Esophagus muscularis mucosa (tissue), 4 donors: ENCODE results near the gene DHTKD1. TPM values are rescaled to one million over a fixed set of nuclear protein-coding genes. Genes with fewer than 3 reads are reported as not detected.
"Not testable (repeated sequence)": the region's sequence is repeated elsewhere in the genome, so short reads cannot be mapped to it uniquely, and the experiment has no call there.

Source experiments
- DNase-seq: peaks from one replicate; pipeline ENCODE4 v3.0.0-alpha.2; 2017; ENCODE audit errors: extremely low spot score
- H3K27ac ChIP-seq, 4 donors: fragments of 200-600 bp; sonication (generic); replicated peaks in 1 of 4; 1 replicate in 3 of 4; 2 replicates in 1 of 4; pipeline ENCODE4 v1.5.1; 2016 to 2019; ENCODE audit warnings: mild to moderate bottlenecking in 1 of 4
- H3K27me3 ChIP-seq, 4 donors: fragments of 200-600 bp; sonication (generic); one replicate each; pipeline versions ENCODE4 v1.5.1 to v1.6.0; 2016 to 2019
- H3K36me3 ChIP-seq, 4 donors: fragments of 200-600 bp; sonication (generic); one replicate each; pipeline ENCODE4 v1.5.1; 2016 to 2019
- H3K4me1 ChIP-seq, 4 donors: fragments of 200-600 bp; sonication (generic); one replicate each; pipeline ENCODE4 v1.5.1; 2016 to 2019
- H3K4me3 ChIP-seq, 4 donors: fragments of 200-600 bp; sonication (generic); 1 replicate in 2 of 4; 2 replicates in 2 of 4; pipeline ENCODE4 v1.5.1; 2016 to 2019; ENCODE audit warnings: mild to moderate bottlenecking in 4 of 4, moderate library complexity in 1 of 4
- H3K9me3 ChIP-seq, 4 donors: fragments of 200-600 bp; sonication (generic); 1 replicate in 3 of 4; 2 replicates in 1 of 4; pipeline ENCODE4 v1.5.1; 2016 to 2019
- EP300 ChIP-seq: sonication (generic); formaldehyde crosslinking; IDR thresholded peaks from one replicate; pipeline ENCODE4 v1.6.1; 2017; ENCODE audit warnings: antibody characterized with exemption
- POLR2A ChIP-seq: fragments of 450-650 bp; IDR thresholded peaks from one replicate; pipeline ENCODE4 v1.6.1; 2017; ENCODE audit warnings: antibody characterized with exemption, moderate library complexity, mild to moderate bottlenecking, low read depth
- POLR2AphosphoS5 ChIP-seq, 2 donors: sonication (generic); formaldehyde crosslinking; IDR thresholded peaks; one replicate each; pipeline ENCODE4 v1.6.1; 2017; ENCODE audit warnings: antibody characterized with exemption in 2 of 2
- WGBS: methylation state at CpG from one replicate; pipeline ENCODE4 v1.1.5; 2018; 5-methylcytosine and 5-hydroxymethylcytosine counted together
- intact Hi-C: fragments of 100-400 bp; cut with DNase I; formaldehyde crosslinking; loops from one replicate; pipeline ENCODE4 v1.15.1; 2023
- total RNA-seq, 4 donors: library from RNA; depleted of rRNA; stranded (reverse); fragments of >200 nt; gene quantifications; one replicate each; pipeline versions ENCODE4 v1.1.0 to v1.2.1, GENCODE V29; 2016
- TF ChIP-seq, protein P1 (sequence below), 3 experiments: fragments of 200-600 bp in 2 of 3; fragments of 450-650 bp in 1 of 3; sonication (generic) in 2 of 3; IDR thresholded peaks; one replicate each; pipeline ENCODE4 v1.5.1; 2017 to 2019; ENCODE audit warnings: antibody characterized with exemption in 3 of 3, mild to moderate bottlenecking in 2 of 3, moderate library complexity in 1 of 3

The DHTKD1 gene
- total RNA-seq, 4 donors from 2014 or later = 19.2 to 44.4 (median 24.2) TPM

DNA sequence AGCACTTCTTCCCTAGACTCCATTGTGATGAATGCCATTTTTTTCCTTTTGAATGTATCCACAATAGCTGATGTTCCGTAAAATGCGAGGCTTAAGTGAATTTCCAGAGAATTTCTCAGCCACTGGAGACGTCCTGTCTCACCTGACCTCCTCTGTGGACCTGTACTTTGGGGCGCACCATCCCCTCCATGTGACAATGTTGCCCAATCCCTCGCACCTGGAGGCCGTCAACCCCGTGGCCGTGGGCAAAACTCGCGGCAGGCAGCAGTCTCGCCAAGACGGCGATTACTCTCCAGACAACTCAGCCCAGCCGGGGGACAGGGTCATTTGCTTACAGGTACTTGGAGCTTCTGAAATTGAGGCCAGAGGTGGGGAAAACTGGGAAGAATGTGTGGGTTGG, 20.2 kb downstream of the DHTKD1 start:
- intact Hi-C loops = no loop called here
- TF ChIP-seq POLR2A (no peak), EP300 (no peak), POLR2AphosphoS5 (IDR thresholded peaks at IDR 0.05) (no peak)
- TF ChIP-seq, protein P1, sequence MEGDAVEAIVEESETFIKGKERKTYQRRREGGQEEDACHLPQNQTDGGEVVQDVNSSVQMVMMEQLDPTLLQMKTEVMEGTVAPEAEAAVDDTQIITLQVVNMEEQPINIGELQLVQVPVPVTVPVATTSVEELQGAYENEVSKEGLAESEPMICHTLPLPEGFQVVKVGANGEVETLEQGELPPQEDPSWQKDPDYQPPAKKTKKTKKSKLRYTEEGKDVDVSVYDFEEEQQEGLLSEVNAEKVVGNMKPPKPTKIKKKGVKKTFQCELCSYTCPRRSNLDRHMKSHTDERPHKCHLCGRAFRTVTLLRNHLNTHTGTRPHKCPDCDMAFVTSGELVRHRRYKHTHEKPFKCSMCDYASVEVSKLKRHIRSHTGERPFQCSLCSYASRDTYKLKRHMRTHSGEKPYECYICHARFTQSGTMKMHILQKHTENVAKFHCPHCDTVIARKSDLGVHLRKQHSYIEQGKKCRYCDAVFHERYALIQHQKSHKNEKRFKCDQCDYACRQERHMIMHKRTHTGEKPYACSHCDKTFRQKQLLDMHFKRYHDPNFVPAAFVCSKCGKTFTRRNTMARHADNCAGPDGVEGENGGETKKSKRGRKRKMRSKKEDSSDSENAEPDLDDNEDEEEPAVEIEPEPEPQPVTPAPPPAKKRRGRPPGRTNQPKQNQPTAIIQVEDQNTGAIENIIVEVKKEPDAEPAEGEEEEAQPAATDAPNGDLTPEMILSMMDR (IDR thresholded peaks at IDR 0.05) = no peak
- no peak overlapping the region for H3K27ac ChIP-seq
- no peak overlapping the region for H3K4me3 ChIP-seq
- no peaks in the 10 kb centered on the region for H3K4me1 ChIP-seq
- peaks cover 62 to 96% (median 76%) of the 10 kb centered on the region in 4 donors for H3K36me3 ChIP-seq
- no peaks in the 10 kb centered on the region for H3K27me3 ChIP-seq
- WGBS = 89% methylated on average over 14 of the region's 14 CpGs
- no peak for DNase-seq
- no peaks in the 10 kb centered on the region for H3K9me3 ChIP-seq

DNA sequence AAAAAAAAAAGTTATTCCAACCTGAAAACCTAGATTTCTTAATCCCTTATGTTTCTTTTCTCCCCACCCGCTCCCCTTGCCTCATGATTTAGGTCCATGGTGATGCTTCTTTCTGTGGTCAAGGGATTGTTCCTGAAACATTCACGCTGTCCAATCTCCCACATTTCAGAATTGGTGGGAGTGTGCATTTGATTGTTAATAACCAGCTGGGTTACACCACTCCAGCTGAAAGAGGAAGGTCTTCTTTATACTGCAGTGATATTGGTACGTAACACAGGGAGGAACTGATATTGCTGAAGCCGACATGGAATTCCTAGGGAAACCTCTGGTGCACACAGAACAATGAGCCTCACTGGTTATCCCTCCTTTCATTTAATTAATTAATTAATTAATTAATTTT, 22.7 kb downstream of the DHTKD1 start:
- Histone ChIP-seq H3K27ac (no peak overlapping the region), H3K27me3 (no peaks in the 10 kb centered on the region), H3K36me3 (peaks cover 45 to 96% (median 75%) of the 10 kb centered on the region in 4 donors), H3K9me3 (no peaks in the 10 kb centered on the region), H3K4me3 (no peak overlapping the region), H3K4me1 (no peaks in the 10 kb centered on the region)
- DNase-seq = no peak
- no peak for TF ChIP-seq POLR2AphosphoS5 (IDR thresholded peaks at IDR 0.05)
- no peak for TF ChIP-seq POLR2A
- TF ChIP-seq, protein P1 (IDR thresholded peaks at IDR 0.05) = no peak
- no peak for TF ChIP-seq EP300
- intact Hi-C loops = no loop called here
- 80% methylated on average over 4 of the region's 4 CpGs for WGBS

DNA sequence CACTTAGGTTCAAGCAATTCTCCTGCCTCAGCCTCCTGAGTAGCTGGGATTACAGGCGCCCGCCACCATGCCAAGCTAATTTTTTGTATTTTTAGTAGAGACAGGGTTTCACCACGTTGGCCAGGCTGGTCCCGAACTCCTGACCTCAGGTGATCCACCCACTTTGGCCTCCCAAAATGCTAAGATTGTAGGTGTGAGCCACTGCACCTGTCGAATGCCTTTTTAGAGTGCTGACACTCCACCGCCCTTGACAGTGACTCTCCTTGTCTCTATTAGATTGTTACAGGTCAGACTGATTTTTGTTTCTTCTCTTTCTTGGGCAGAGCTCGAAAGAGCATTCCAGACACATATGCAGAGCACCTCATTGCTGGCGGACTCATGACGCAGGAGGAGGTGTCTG, 28.6 kb downstream of the DHTKD1 start:
- WGBS = 93% methylated on average over 9 of the region's 9 CpGs
- H3K4me1 ChIP-seq, H3K27me3 ChIP-seq, H3K9me3 ChIP-seq, DNase-seq, intact Hi-C loops, H3K4me3 ChIP-seq, H3K27ac ChIP-seq: not testable (repeated sequence)
- H3K36me3 ChIP-seq = peaks cover 44 to 91% (median 70%) of the 10 kb centered on the region in 4 donors

DNA sequence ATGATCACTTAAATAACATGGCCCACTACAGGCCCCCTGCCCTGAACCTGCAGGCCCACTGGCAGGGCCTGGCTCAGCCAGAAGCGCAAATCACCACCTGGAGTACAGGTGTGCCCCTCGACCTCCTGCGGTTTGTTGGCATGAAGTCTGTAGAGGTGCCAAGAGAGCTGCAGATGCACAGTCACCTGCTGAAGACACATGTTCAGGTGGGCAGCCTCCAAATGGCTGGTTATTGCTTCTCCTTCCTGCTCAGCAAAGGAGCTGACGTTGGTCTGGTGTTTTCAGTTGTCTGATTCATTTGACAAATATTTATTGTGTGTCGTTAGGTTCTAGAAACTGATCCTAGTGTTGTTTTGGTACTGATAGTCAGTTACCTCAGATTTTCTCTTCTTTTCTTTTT, 29.0 kb downstream of the DHTKD1 start:
- Histone ChIP-seq H3K9me3 (no peaks in the 10 kb centered on the region), H3K27ac (no peak overlapping the region), H3K4me3 (no peak overlapping the region), H3K36me3 (peaks cover 44 to 91% (median 73%) of the 10 kb centered on the region in 4 donors), H3K27me3 (no peaks in the 10 kb centered on the region), H3K4me1 (no peaks in the 10 kb centered on the region)
- 90% methylated on average over 4 of the region's 5 CpGs for WGBS
- no peak for TF ChIP-seq EP300
- TF ChIP-seq, protein P1 (IDR thresholded peaks at IDR 0.05) = no peak
- no peak for TF ChIP-seq POLR2A
- TF ChIP-seq POLR2AphosphoS5 (IDR thresholded peaks at IDR 0.05) = no peak
- DNase-seq = no peak
- intact Hi-C loops = no loop called here

DNA sequence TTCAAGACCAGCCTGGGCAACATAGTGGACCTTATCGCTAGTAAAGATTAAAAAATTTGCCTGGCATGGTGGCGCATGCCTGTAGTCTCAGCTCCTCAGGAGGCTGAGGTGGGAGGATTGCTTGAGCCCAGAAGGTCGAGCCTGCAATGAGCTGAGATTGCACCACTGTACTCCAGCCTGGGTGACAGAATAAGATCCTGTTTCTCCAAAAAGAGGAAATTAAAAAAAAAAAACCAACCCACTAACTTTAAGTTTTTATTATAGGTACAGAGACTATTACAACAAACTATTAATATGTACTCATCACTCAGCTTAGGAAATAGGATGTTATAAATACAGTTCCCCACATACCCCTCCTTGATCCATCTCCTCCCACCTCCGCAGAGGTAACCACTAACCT, 30.2 kb downstream of the DHTKD1 start:
- intact Hi-C loops = no loop called here
- H3K27ac ChIP-seq = no peak overlapping the region
- WGBS = 91% methylated on average over 4 of the region's 4 CpGs
- no peak for DNase-seq
- H3K4me3 ChIP-seq = no peak overlapping the region
- no peak for TF ChIP-seq POLR2A
- TF ChIP-seq, protein P1 (IDR thresholded peaks at IDR 0.05) = no peak
- TF ChIP-seq POLR2AphosphoS5 (IDR thresholded peaks at IDR 0.05) = no peak
- TF ChIP-seq EP300 = no peak
- no peaks in the 10 kb centered on the region for H3K27me3 ChIP-seq
- H3K36me3 ChIP-seq = peaks cover 41 to 91% (median 71%) of the 10 kb centered on the region in 4 donors
- no peaks in the 10 kb centered on the region for H3K9me3 ChIP-seq
- H3K4me1 ChIP-seq = no peaks in the 10 kb centered on the region
